ENCODE results near the gene BCAT1.

BCAT1 gene

GRCh38 chr12:24764712-24765111 is 184.2 kb downstream of the BCAT1 start:
- TF ChIP-seq CTCF (IDR thresholded peaks at IDR 0.05; ENCODE audit: insufficient read depth, missing control alignments) = no peak
- DNase-seq (ENCODE audit: insufficient read length, low spot score) = no peak
- no peak for FAIRE-seq

GRCh38 chr12:24760606-24761378 is 188.1 kb downstream of the BCAT1 start:
- TF ChIP-seq CTCF (IDR thresholded peaks at IDR 0.05; ENCODE audit: insufficient read depth, missing control alignments) = no peak
- no peak for FAIRE-seq
- DNase-seq (ENCODE audit: insufficient read length, low spot score) = no peak

GRCh38 chr12:24760162-24760561 is 188.7 kb downstream of the BCAT1 start:
- FAIRE-seq (no peak), DNase-seq (ENCODE audit: insufficient read length, low spot score) (no peak)
- TF ChIP-seq CTCF (IDR thresholded peaks at IDR 0.05; ENCODE audit: insufficient read depth, missing control alignments) = no peak

Data from D721Med (cell line).